HCT116 (cell line): ENCODE results near the gene LRRN4CL. TPM values are rescaled to one million over a fixed set of nuclear protein-coding genes. Genes with fewer than 3 reads are reported as not detected.

ENCODE experiments used
- ATAC-seq: fragments of 200-7000 bp; cut with Tn5 transposase; 2 replicates; pipeline ENCODE4 v1.9.1; 2020; ENCODE audit warnings: mild to moderate bottlenecking, moderate library complexity
- BruUV-seq: library from RNA; stranded (reverse); fragments of 400-500 nt; replicated peaks from 2 replicates; lab custom pipeline; 2021; lab: Mats Ljungman, UMichigan
- CTCF ChIA-PET: fragments of 300-600 bp; sonication (Branson Sonifier 250); formaldehyde crosslinking; loops from one replicate; lab custom pipeline; 2021; ENCODE audit warnings: antibody characterized with exemption; lab: Charles Lee
- POLR2A ChIA-PET: fragments of 300-600, 350-600 bp; sonication (Branson Sonifier 250); formaldehyde crosslinking; loops from one replicate; lab custom pipeline; 2021; ENCODE audit warnings: antibody characterized with exemption; lab: Charles Lee
- RAD21 ChIA-PET, 2 experiments: fragments of 300-600 bp; sonication (Branson Sonifier 250); formaldehyde crosslinking; loops; one replicate each; lab custom pipeline; 2023; ENCODE audit warnings: low total read pairs in 2 of 2; ENCODE audit not compliant: uncharacterized antibody in 2 of 2, unreplicated experiment in 2 of 2, low non-redundant PET in 1 of 2; lab: Charles Lee
- DNase-seq: peaks from one replicate; pipeline ENCODE4 v3.0.0-alpha.2; 2010; ENCODE audit warnings: low read depth, low spot score
- H2AFZ ChIP-seq: fragments of 200-600 bp; shearing (Covaris generic), sonication (generic); 2 replicates; pipeline ENCODE4 v1.6.1; 2017; ENCODE audit warnings: low read depth, mixed run types, mixed read lengths, antibody characterized with exemption, low read length; ENCODE audit not compliant: poor library complexity, severe bottlenecking
- H3K27ac ChIP-seq: 2 replicates; pipeline ENCODE4 v1.5.1; 2012; ENCODE audit warnings: low read depth, low read length
- H3K27me3 ChIP-seq: fragments of 200-600 bp; sonication (generic); 2 replicates; pipeline ENCODE4 v1.6.1; 2016; ENCODE audit warnings: mixed run types, low read length, mixed read lengths; ENCODE audit not compliant: insufficient read depth
- H3K36me3 ChIP-seq, 2 experiments: fragments of 200-500 bp in 1 of 2; fragments of 200-600 bp in 1 of 2; sonication (Bioruptor generic) in 1 of 2; sonication (generic) in 1 of 2; 2 replicates each; pipeline versions ENCODE4 v1.5.1 to v1.6.1; 2014 to 2016; ENCODE audit warnings: low read length in 2 of 2, inconsistent platforms in 1 of 2, mixed read lengths in 1 of 2, mixed run types in 1 of 2; ENCODE audit not compliant: insufficient read depth in 2 of 2, control insufficient read depth in 1 of 2
- H3K4me1 ChIP-seq, 2 experiments: fragments of 200-600 bp in 1 of 2; sonication (generic) in 1 of 2; 2 replicates each; pipeline versions ENCODE4 v1.5.1 to v1.6.1; 2012 to 2017; ENCODE audit warnings: low read length in 2 of 2, inconsistent platforms in 1 of 2, mild to moderate bottlenecking in 1 of 2, mixed read lengths in 1 of 2, mixed run types in 1 of 2, moderate library complexity in 1 of 2; ENCODE audit not compliant: insufficient read depth in 2 of 2, control insufficient read depth in 1 of 2
- H3K4me2 ChIP-seq: fragments of 200-600 bp; sonication (generic); 2 replicates; pipeline ENCODE4 v1.6.1; 2017; ENCODE audit warnings: mixed run types, low read length, mixed read lengths
- H3K4me3 ChIP-seq, 2 experiments: fragments of 200-600 bp in 1 of 2; sonication (generic) in 1 of 2; replicated peaks in 1 of 2; 2 replicates each; pipeline ENCODE4 v1.5.1; 2011 to 2016; ENCODE audit warnings: low read length in 2 of 2, control low read depth in 1 of 2, low read depth in 1 of 2, mild to moderate bottlenecking in 1 of 2, mixed read lengths in 1 of 2, mixed run types in 1 of 2
- H3K79me2 ChIP-seq: fragments of 200-600 bp; sonication (generic); 2 replicates; pipeline ENCODE4 v1.6.1; 2017; ENCODE audit warnings: mild to moderate bottlenecking, mixed run types, low read length, moderate library complexity, mixed read lengths; ENCODE audit not compliant: insufficient read depth
- H3K9ac ChIP-seq: fragments of 200-600 bp; sonication (generic); 2 replicates; pipeline ENCODE4 v1.6.1; 2016; ENCODE audit warnings: low read length, mixed read lengths
- H3K9me2 ChIP-seq: fragments of 200-600 bp; sonication (generic), shearing (Covaris generic); 2 replicates; pipeline ENCODE4 v1.6.1; 2017; ENCODE audit warnings: mixed run types, mild to moderate bottlenecking, moderate library complexity; ENCODE audit not compliant: insufficient read depth
- H3K9me3 ChIP-seq, 2 experiments: fragments of 200-500 bp in 1 of 2; fragments of 200-600 bp in 1 of 2; sonication (Bioruptor generic) in 1 of 2; sonication (generic) in 1 of 2; 2 replicates each; pipeline ENCODE4 v1.6.1; 2014 to 2017; ENCODE audit warnings: low read length in 2 of 2, mixed read lengths in 2 of 2, inconsistent platforms in 1 of 2, low read depth in 1 of 2, mild to moderate bottlenecking in 1 of 2, mixed run types in 1 of 2, moderate library complexity in 1 of 2; ENCODE audit not compliant: control insufficient read depth in 1 of 2, insufficient read depth in 1 of 2
- H4K20me1 ChIP-seq: fragments of 200-600 bp; sonication (generic), shearing (Covaris generic); 2 replicates; pipeline ENCODE4 v1.6.1; 2017; ENCODE audit warnings: mixed run types, mild to moderate bottlenecking, moderate library complexity; ENCODE audit not compliant: insufficient read depth
- CBX3 ChIP-seq: IDR thresholded peaks from 2 replicates; pipeline ENCODE4 v1.6.1; 2012; ENCODE audit warnings: low read depth
- CEBPB ChIP-seq: IDR thresholded peaks from 2 replicates; pipeline ENCODE4 v1.6.1; 2012; ENCODE audit warnings: low read depth
- EZH2 ChIP-seq: fragments of 200-600 bp; sonication (generic); IDR thresholded peaks from 2 replicates; pipeline ENCODE4 v1.6.1; 2017; ENCODE audit warnings: antibody characterized with exemption, mixed run types
- EZH2phosphoT487 ChIP-seq: fragments of 200-600 bp; IDR thresholded peaks from 2 replicates; pipeline ENCODE4 v1.6.1; 2018; ENCODE audit warnings: antibody characterized with exemption, borderline replicate concordance
- JUND ChIP-seq: IDR thresholded peaks from 2 replicates; pipeline ENCODE4 v1.6.1; 2012
- MAX ChIP-seq: IDR thresholded peaks from 2 replicates; pipeline ENCODE4 v1.6.1; 2012
- POLR2A ChIP-seq: IDR thresholded peaks from 2 replicates; pipeline ENCODE4 v1.7.0; 2011; ENCODE audit warnings: borderline replicate concordance; ENCODE audit not compliant: insufficient read depth, insufficient read length; ENCODE audit errors: extremely low read depth
- POLR2AphosphoS5 ChIP-seq: IDR thresholded peaks from 2 replicates; pipeline ENCODE4 v1.6.1; 2011; ENCODE audit warnings: mild to moderate bottlenecking, low read depth, low read length, moderate library complexity
- SIN3A ChIP-seq: IDR thresholded peaks from 2 replicates; pipeline ENCODE4 v1.6.1; 2012; ENCODE audit warnings: low read depth
- SP1 ChIP-seq: IDR thresholded peaks from 2 replicates; pipeline ENCODE4 v1.6.1; 2012; ENCODE audit warnings: low read depth
- SRF ChIP-seq: IDR thresholded peaks from 2 replicates; pipeline ENCODE4 v1.6.1; 2012; ENCODE audit warnings: low read depth
- TCF7L2 ChIP-seq: IDR thresholded peaks from 2 replicates; pipeline ENCODE4 v1.7.0; 2011; ENCODE audit warnings: borderline replicate concordance, inconsistent platforms; ENCODE audit not compliant: insufficient read depth, insufficient read length; ENCODE audit errors: extremely low read depth
- intact Hi-C: fragments of 100-400 bp; cut with micrococcal nuclease; formaldehyde crosslinking; loops from 2 replicates; pipeline ENCODE4 v1.10.0; 2022
- total RNA-seq: library from RNA; stranded (reverse); gene quantifications from one replicate; pipeline ENCODE4 v1.2.1, GENCODE V29; 2021; ENCODE audit not compliant: unreplicated experiment
- TF ChIP-seq, protein P1 (sequence below), 3 experiments: fragments of 200-600 bp in 1 of 3; sonication (generic) in 1 of 3; IDR thresholded peaks in 2 of 3; conservative IDR thresholded peaks in 1 of 3; 2 replicates each; pipeline ENCODE4 v1.5.1; 2012 to 2017; ENCODE audit warnings: low read depth in 2 of 3, low read length in 2 of 3, antibody characterized with exemption in 1 of 3, borderline replicate concordance in 1 of 3, control low read depth in 1 of 3, mild to moderate bottlenecking in 1 of 3, mixed read lengths in 1 of 3, mixed run types in 1 of 3, moderate library complexity in 1 of 3; ENCODE audit not compliant: insufficient read depth in 1 of 3
- TF ChIP-seq, protein P2 (sequence below): IDR thresholded peaks from 2 replicates; pipeline ENCODE4 v1.6.1; 2012; ENCODE audit warnings: low read depth

LRRN4CL gene
- total RNA-seq, 1 experiment from 2014 or later, result 0.71 TPM

DNA sequence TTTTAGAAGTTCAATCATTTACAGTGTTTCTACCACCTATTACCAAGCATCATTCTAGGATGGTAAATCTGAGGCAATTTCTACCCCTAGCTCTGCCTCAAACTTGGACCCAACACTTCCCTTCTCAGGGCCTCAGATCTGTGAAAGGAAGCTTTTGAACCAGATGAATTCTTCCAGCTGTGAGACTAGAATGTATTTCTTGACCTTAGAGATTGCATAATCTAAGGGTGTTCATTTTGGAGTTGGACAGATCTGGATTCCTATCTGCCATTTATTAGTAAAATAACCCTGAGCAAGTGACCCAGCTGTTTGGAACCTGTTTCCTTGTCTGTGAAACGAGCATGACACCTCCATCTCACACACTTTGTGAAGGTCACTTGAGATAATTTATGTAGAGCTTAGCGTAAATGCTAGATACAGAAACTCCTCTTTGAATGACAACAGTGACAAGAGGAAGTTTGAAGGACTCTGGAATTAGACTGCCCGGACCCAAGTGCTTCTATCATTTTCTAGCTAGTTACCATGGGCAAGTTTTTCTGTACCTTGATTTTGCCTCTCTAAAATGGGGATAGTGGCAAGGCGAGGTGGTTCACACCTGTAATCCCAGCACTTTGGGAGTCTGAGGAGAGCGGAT lies 32.4 kb downstream of the LRRN4CL start:
- Histone ChIP-seq H3K4me1 (peaks cover 2 to 16% of the 10 kb centered on the region in 2 experiments; a peak in 3 of 4 replicates), H3K9ac (no peak overlapping the region), H3K9me3 (no peaks in the 10 kb centered on the region), H2AFZ (no peak overlapping the region), H3K27ac (no peak overlapping the region), H3K9me2 (no peaks in the 10 kb centered on the region), H3K4me2 (no peak overlapping the region), H4K20me1 (no peaks in the 10 kb centered on the region), H3K79me2 (peaks cover 12% of the 10 kb centered on the region), H3K36me3 (no peaks in the 10 kb centered on the region), H3K27me3 (no peaks in the 10 kb centered on the region), H3K4me3 (no peak overlapping the region)
- intact Hi-C loops, result no loop called here
- ChIA-PET CTCF (no interaction called here), RAD21 (no interaction called here), POLR2A (interaction anchor here (1.3 to 14.1 kb wide), 4 partner anchors 9 to 184 kb away, joined by 4 to 195 read pairs (median 4); partner anchors contain the start of genes C11orf98, CSKMT, LBHD1 and TUT1)
- BruUV-seq, result no TSS peak
- DNase-seq (no peak), ATAC-seq (no peak)
- no peak for TF ChIP-seq SRF

GRCh38 chr11:62654297-62654696 lies 35.0 kb downstream of the LRRN4CL start:
- Histone ChIP-seq H3K27me3 (no peaks in the 10 kb centered on the region), H3K36me3 (peaks cover 2 to 5% of the 10 kb centered on the region in 2 experiments; a peak in 3 of 4 replicates), H3K9me2 (no peaks in the 10 kb centered on the region), H3K4me3 (no peak overlapping the region; a peak in 1 of 4 replicates), H3K79me2 (peaks cover 33% of the 10 kb centered on the region), H2AFZ (no peak overlapping the region), H3K27ac (peak overlapping the region; percentile 84), H3K4me1 (peaks cover 7 to 24% of the 10 kb centered on the region in 2 experiments), H3K4me2 (peak overlapping the region; percentile 80), H3K9me3 (no peaks in the 10 kb centered on the region), H4K20me1 (no peaks in the 10 kb centered on the region), H3K9ac (0 out of 2 replicates have a peak overlapping the region, but pooled peaks have one; percentile 5)
- intact Hi-C loops, result loop anchor here (5.0 kb wide), 1 partner anchor 62 kb away; the partner anchor contains the start of gene TUT1
- CTCF ChIA-PET, result interaction anchor here (1.2 kb wide), 1 partner anchor 11 kb away, joined by 5 read pairs; the partner anchor contains the start of genes C11orf98 and CSKMT
- RAD21 ChIA-PET, result no interaction called here
- POLR2A ChIA-PET, result interaction anchor here (1.4 to 14.1 kb wide), 3 partner anchors 8 to 17 kb away, joined by 3 to 195 read pairs (median 3); partner anchors contain the start of genes C11orf98, CSKMT, GANAB and UQCC3
- ATAC-seq, result no peak
- no TSS peak for BruUV-seq
- DNase-seq, result no peak
- TF ChIP-seq EZH2phosphoT487 (no peak), POLR2AphosphoS5 (no peak), SRF (no peak), POLR2A (no peak), MAX (no peak), JUND (no peak), SP1 (no peak), EZH2 (no peak), SIN3A (no peak), CEBPB (no peak), TCF7L2 (no peak), CBX3 (no peak)
- TF ChIP-seq, protein P1, sequence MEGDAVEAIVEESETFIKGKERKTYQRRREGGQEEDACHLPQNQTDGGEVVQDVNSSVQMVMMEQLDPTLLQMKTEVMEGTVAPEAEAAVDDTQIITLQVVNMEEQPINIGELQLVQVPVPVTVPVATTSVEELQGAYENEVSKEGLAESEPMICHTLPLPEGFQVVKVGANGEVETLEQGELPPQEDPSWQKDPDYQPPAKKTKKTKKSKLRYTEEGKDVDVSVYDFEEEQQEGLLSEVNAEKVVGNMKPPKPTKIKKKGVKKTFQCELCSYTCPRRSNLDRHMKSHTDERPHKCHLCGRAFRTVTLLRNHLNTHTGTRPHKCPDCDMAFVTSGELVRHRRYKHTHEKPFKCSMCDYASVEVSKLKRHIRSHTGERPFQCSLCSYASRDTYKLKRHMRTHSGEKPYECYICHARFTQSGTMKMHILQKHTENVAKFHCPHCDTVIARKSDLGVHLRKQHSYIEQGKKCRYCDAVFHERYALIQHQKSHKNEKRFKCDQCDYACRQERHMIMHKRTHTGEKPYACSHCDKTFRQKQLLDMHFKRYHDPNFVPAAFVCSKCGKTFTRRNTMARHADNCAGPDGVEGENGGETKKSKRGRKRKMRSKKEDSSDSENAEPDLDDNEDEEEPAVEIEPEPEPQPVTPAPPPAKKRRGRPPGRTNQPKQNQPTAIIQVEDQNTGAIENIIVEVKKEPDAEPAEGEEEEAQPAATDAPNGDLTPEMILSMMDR (IDR thresholded peaks at IDR 0.05 in 2 of 3, conservative IDR thresholded peaks at IDR 0.05 in 1 of 3; ENCODE audit: borderline replicate concordance in 1 of 3, insufficient read depth in 1 of 3, low read depth in 2 of 3, low read length in 2 of 3), result no peak
- TF ChIP-seq, protein P2, sequence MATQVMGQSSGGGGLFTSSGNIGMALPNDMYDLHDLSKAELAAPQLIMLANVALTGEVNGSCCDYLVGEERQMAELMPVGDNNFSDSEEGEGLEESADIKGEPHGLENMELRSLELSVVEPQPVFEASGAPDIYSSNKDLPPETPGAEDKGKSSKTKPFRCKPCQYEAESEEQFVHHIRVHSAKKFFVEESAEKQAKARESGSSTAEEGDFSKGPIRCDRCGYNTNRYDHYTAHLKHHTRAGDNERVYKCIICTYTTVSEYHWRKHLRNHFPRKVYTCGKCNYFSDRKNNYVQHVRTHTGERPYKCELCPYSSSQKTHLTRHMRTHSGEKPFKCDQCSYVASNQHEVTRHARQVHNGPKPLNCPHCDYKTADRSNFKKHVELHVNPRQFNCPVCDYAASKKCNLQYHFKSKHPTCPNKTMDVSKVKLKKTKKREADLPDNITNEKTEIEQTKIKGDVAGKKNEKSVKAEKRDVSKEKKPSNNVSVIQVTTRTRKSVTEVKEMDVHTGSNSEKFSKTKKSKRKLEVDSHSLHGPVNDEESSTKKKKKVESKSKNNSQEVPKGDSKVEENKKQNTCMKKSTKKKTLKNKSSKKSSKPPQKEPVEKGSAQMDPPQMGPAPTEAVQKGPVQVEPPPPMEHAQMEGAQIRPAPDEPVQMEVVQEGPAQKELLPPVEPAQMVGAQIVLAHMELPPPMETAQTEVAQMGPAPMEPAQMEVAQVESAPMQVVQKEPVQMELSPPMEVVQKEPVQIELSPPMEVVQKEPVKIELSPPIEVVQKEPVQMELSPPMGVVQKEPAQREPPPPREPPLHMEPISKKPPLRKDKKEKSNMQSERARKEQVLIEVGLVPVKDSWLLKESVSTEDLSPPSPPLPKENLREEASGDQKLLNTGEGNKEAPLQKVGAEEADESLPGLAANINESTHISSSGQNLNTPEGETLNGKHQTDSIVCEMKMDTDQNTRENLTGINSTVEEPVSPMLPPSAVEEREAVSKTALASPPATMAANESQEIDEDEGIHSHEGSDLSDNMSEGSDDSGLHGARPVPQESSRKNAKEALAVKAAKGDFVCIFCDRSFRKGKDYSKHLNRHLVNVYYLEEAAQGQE, result no peak
